A549 treated with GW870086 at 1 μM for 4 hours (cell line): ENCODE measurements around the gene YIPF1. TPM values are rescaled to one million over a fixed set of nuclear protein-coding genes. Genes with fewer than 3 reads are reported as not detected.

Experiments
- total RNA-seq: library from RNA; stranded (reverse); fragments of 200-300 nt; extraction: Qiagen RNA extraction; gene quantifications from 5 replicates; pipeline ENCODE4 v1.2.3, GENCODE V29; 2022; ENCODE audit warnings: low read depth

Gene YIPF1
- 13.2 to 15.9 TPM (median 13.8 TPM) in 5 replicates for total RNA-seq

GRCh38 chr1:53889304-53890298, at the start of gene YIPF1:
YIPF1 (minus strand) TSS chr1:53889797; CDS start chr1:53888937, 860 bp downstream.

GRCh38 chr1:53893999-53894636, 4.5 kb upstream of the YIPF1 start, which contains the start of gene DIO1:
DIO1 (plus strand) TSS chr1:53894187; CDS start chr1:53894211, 24 bp downstream.

GRCh38 chr1:53837924-53838653, 51.5 kb downstream of the YIPF1 start, which contains the start of gene NDC1:
NDC1 (minus strand) TSS chr1:53838296; CDS start chr1:53838261, 35 bp downstream.

Other genes starting within 250 kb of the YIPF1 start
- 0.05 to 0.13 TPM (median 0.08 TPM) in 4 of 5 replicates, not detected in the other for gene GLIS1, start 150.6 kb downstream of the YIPF1 start, total RNA-seq
- gene NDC1, start 51.5 kb downstream of the YIPF1 start, total RNA-seq = 21.3 to 28.8 TPM (median 23.5 TPM) in 5 replicates
- 0.09 to 0.16 TPM in 2 of 5 replicates, not detected in the others for gene DIO1, start 4.4 kb upstream of the YIPF1 start, total RNA-seq
- 29.9 to 37.4 TPM (median 31.0 TPM) in 5 replicates for gene IFT25, start 55.9 kb upstream of the YIPF1 start, total RNA-seq
- 27.6 to 28.8 TPM (median 28.4 TPM) in 5 replicates for gene LRRC42, start 56.6 kb upstream of the YIPF1 start, total RNA-seq
- 0.06 TPM in 1 of 5 replicates, not detected in the others for gene LDLRAD1, start 128.4 kb upstream of the YIPF1 start, total RNA-seq
- gene TMEM59, start 163.4 kb upstream of the YIPF1 start, total RNA-seq = 112 to 126 TPM (median 118 TPM) in 5 replicates
- gene TCEANC2, start 163.8 kb upstream of the YIPF1 start, total RNA-seq = 1.7 to 3.4 TPM (median 2.6 TPM) in 5 replicates